NCI-H82 treated with DMSO at 0.1 percent for 48 hours (cell line): ENCODE results near the gene ARF1.

Source experiments
- DNase-seq: peaks from one replicate; lab custom pipeline; 2025; ENCODE audit not compliant: unreplicated experiment; lab: John Stamatoyannopoulos, UW

Gene ARF1

GRCh38 chr1:228084797-228085196 is 2.3 kb downstream of the ARF1 start:
- no peak for DNase-seq

- no peak for DNase-seq
These were observed 2.9 kb downstream of the ARF1 start for GRCh38 chr1:228085287-228085951.

GRCh38 chr1:228087771-228088251 is 5.3 kb downstream of the ARF1 start:
- no peak for DNase-seq

GRCh38 chr1:228088586-228089498 is 6.3 kb downstream of the ARF1 start:
- DNase-seq: no peak

- DNase-seq: no peak
These were observed 7.2 kb downstream of the ARF1 start for GRCh38 chr1:228089519-228090380.

- no peak for DNase-seq
These were observed 8.1 kb downstream of the ARF1 start for GRCh38 chr1:228090613-228091081.

- DNase-seq: no peak
These were observed 8.6 kb downstream of the ARF1 start for GRCh38 chr1:228091084-228091483.

- no peak for DNase-seq
These were observed 10.0 kb downstream of the ARF1 start for GRCh38 chr1:228092342-228093049.

GRCh38 chr1:228093050-228093906 is 10.8 kb downstream of the ARF1 start:
- no peak for DNase-seq

- no peak for DNase-seq
These were observed 12.0 kb downstream of the ARF1 start for GRCh38 chr1:228094432-228095016.

GRCh38 chr1:228095161-228095560 is 12.7 kb downstream of the ARF1 start:
- DNase-seq: no peak

GRCh38 chr1:228095938-228096337 is 13.4 kb downstream of the ARF1 start:
- no peak for DNase-seq

GRCh38 chr1:228096416-228097332 is 14.2 kb downstream of the ARF1 start:
- DNase-seq: no peak

- no peak for DNase-seq
These were observed 15.0 kb downstream of the ARF1 start for GRCh38 chr1:228097333-228098081.

GRCh38 chr1:228098323-228098931 is 15.9 kb downstream of the ARF1 start:
- no peak for DNase-seq

GRCh38 chr1:228099331-228099732 is 16.8 kb downstream of the ARF1 start:
- no peak for DNase-seq
